Measurements from ENCODE around the gene CLASP1. TPM values are rescaled to one million over a fixed set of nuclear protein-coding genes. Genes with fewer than 3 reads are reported as not detected.

The CLASP1 gene
- total and polyA plus RNA-seq, 7 donors = 2.4 to 117 (median 53.9) TPM

- Histone ChIP-seq H3K9me3 (no peaks in the 10 kb centered on the region), H3K4me3 (no peak overlapping the region), H3K36me3 (no peaks in the 10 kb centered on the region), H3K27me3 (no peaks in the 10 kb centered on the region), H3K27ac (no peak overlapping the region), H3K4me1 (peaks cover 0 to 5% (median 0%) of the 10 kb centered on the region in 4 donors)
- intact Hi-C loops (cut with DNase I) = no loop called here
- DNase-seq = no peak
- TF ChIP-seq EP300 (IDR thresholded peaks at IDR 0.05) (no peak), POLR2A (IDR thresholded peaks at IDR 0.05) (no peak)
- 95 to 98% methylated on average over 4 of the region's 4 CpGs for WGBS, 2 donors
Measured at GRCh38 chr2:121587131-121587530, 62.1 kb downstream of the CLASP1 start.

GRCh38 chr2:121584741-121585140 lies 64.5 kb downstream of the CLASP1 start:
- intact Hi-C loops (cut with DNase I) = no loop called here

GRCh38 chr2:121583555-121583954 lies 65.7 kb downstream of the CLASP1 start:
- DNase-seq = no peak
- no peak overlapping the region for H3K27ac ChIP-seq
- TF ChIP-seq EP300 (IDR thresholded peaks at IDR 0.05) (no peak), POLR2AphosphoS5 (IDR thresholded peaks at IDR 0.05) (no peak), POLR2A (IDR thresholded peaks at IDR 0.05) (no peak), CTCF (IDR thresholded peaks at IDR 0.05) (no peak)
- no peaks in the 10 kb centered on the region for H3K36me3 ChIP-seq
- no peaks in the 10 kb centered on the region for H3K27me3 ChIP-seq
- H3K9me3 ChIP-seq = no peaks in the 10 kb centered on the region
- intact Hi-C loops (cut with DNase I) = no loop called here
- 82 to 87% methylated on average over 3 of the region's 3 CpGs for WGBS, 2 donors
- H3K4me1 ChIP-seq = peaks cover 0 to 13% (median 9%) of the 10 kb centered on the region in 4 donors
- no peak overlapping the region for H3K4me3 ChIP-seq

More at GRCh38 chr2:121584741-121585140, 64.5 kb downstream of the CLASP1 start:
- no peaks in the 10 kb centered on the region for H3K27me3 ChIP-seq
- no peaks in the 10 kb centered on the region for H3K9me3 ChIP-seq
- no peak overlapping the region for H3K27ac ChIP-seq
- H3K4me1 ChIP-seq = peaks cover 0 to 13% (median 9%) of the 10 kb centered on the region in 4 donors
- H3K4me3 ChIP-seq = no peak overlapping the region
- H3K36me3 ChIP-seq = no peaks in the 10 kb centered on the region
- WGBS, 2 donors = 29 to 74% methylated on average over 4 of the region's 4 CpGs
- DNase-seq = no peak
- TF ChIP-seq POLR2AphosphoS5 (IDR thresholded peaks at IDR 0.05) = no peak
- TF ChIP-seq POLR2A (IDR thresholded peaks at IDR 0.05) = no peak
- TF ChIP-seq CTCF (IDR thresholded peaks at IDR 0.05) = no peak
- no peak for TF ChIP-seq EP300 (IDR thresholded peaks at IDR 0.05)

- TF ChIP-seq EP300 (IDR thresholded peaks at IDR 0.05) = no peak
- no peak for TF ChIP-seq POLR2A (IDR thresholded peaks at IDR 0.05)
- no peak for TF ChIP-seq CTCF (IDR thresholded peaks at IDR 0.05)
- no peak for TF ChIP-seq POLR2AphosphoS5 (IDR thresholded peaks at IDR 0.05)
- Histone ChIP-seq H3K36me3 (no peaks in the 10 kb centered on the region), H3K4me3 (no peak overlapping the region), H3K9me3 (no peaks in the 10 kb centered on the region), H3K4me1 (peaks cover 0 to 13% (median 9%) of the 10 kb centered on the region in 4 donors), H3K27ac (no peak overlapping the region), H3K27me3 (no peaks in the 10 kb centered on the region)
- intact Hi-C loops (cut with DNase I) = no loop called here
- DNase-seq = no peak
Measured at GRCh38 chr2:121582272-121582671, 67.0 kb downstream of the CLASP1 start.

DNA sequence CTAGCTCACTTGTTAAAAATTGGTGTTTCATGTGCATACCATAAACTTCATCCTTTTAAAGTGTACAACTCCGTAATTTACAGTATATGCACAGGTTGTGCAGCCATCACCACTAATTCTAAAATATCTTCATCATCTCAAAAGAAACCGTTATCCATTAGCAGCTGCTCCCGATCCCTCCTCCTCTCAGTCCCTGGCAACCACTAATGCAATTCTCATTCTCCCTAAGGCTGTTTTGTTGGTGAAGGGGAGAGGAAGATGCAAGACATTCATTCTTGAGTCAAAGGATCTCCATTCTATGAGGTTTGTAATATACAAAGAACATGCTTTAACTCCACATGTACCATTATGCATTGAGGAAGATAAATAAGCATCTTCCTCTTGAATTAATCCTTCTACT lies 70.0 kb downstream of the CLASP1 start:
- peaks cover 0 to 12% (median 7%) of the 10 kb centered on the region in 4 donors for H3K4me1 ChIP-seq
- 91 to 93% methylated on average over 3 of the region's 3 CpGs for WGBS, 2 donors
- intact Hi-C loops (cut with DNase I) = no loop called here
- TF ChIP-seq POLR2A (IDR thresholded peaks at IDR 0.05) = no peak
- TF ChIP-seq CTCF (IDR thresholded peaks at IDR 0.05) = no peak
- no peak for TF ChIP-seq EP300 (IDR thresholded peaks at IDR 0.05)
- TF ChIP-seq POLR2AphosphoS5 (IDR thresholded peaks at IDR 0.05) = no peak
- no peak overlapping the region for H3K4me3 ChIP-seq
- H3K9me3 ChIP-seq = no peaks in the 10 kb centered on the region
- no peak overlapping the region for H3K27ac ChIP-seq
- DNase-seq = no peak
- no peaks in the 10 kb centered on the region for H3K36me3 ChIP-seq
- H3K27me3 ChIP-seq = no peaks in the 10 kb centered on the region

Measured in sigmoid colon (tissue), 7 donors.